HCT116 (cell line): Measurements from ENCODE around the gene ACOXL. TPM values are rescaled to one million over a fixed set of nuclear protein-coding genes. Genes with fewer than 3 reads are reported as not detected.

Experiments
- ATAC-seq: fragments of 200-7000 bp; cut with Tn5 transposase; 2 replicates; pipeline ENCODE4 v1.9.1; 2020; ENCODE audit warnings: mild to moderate bottlenecking, moderate library complexity
- BruUV-seq: library from RNA; stranded (reverse); fragments of 400-500 nt; replicated peaks from 2 replicates; lab custom pipeline; 2021; lab: Mats Ljungman, UMichigan
- CTCF ChIA-PET: fragments of 300-600 bp; sonication (Branson Sonifier 250); formaldehyde crosslinking; loops from one replicate; lab custom pipeline; 2021; ENCODE audit warnings: antibody characterized with exemption; lab: Charles Lee
- POLR2A ChIA-PET: fragments of 300-600, 350-600 bp; sonication (Branson Sonifier 250); formaldehyde crosslinking; loops from one replicate; lab custom pipeline; 2021; ENCODE audit warnings: antibody characterized with exemption; lab: Charles Lee
- RAD21 ChIA-PET, 2 experiments: fragments of 300-600 bp; sonication (Branson Sonifier 250); formaldehyde crosslinking; loops; one replicate each; lab custom pipeline; 2023; ENCODE audit warnings: low total read pairs in 2 of 2; ENCODE audit not compliant: uncharacterized antibody in 2 of 2, unreplicated experiment in 2 of 2, low non-redundant PET in 1 of 2; lab: Charles Lee
- DNase-seq: peaks from one replicate; pipeline ENCODE4 v3.0.0-alpha.2; 2010; ENCODE audit warnings: low read depth, low spot score
- H2AFZ ChIP-seq: fragments of 200-600 bp; shearing (Covaris generic), sonication (generic); 2 replicates; pipeline ENCODE4 v1.6.1; 2017; ENCODE audit warnings: low read depth, mixed run types, mixed read lengths, antibody characterized with exemption, low read length; ENCODE audit not compliant: poor library complexity, severe bottlenecking
- H3K27ac ChIP-seq: 2 replicates; pipeline ENCODE4 v1.5.1; 2012; ENCODE audit warnings: low read depth, low read length
- H3K27me3 ChIP-seq: fragments of 200-600 bp; sonication (generic); 2 replicates; pipeline ENCODE4 v1.6.1; 2016; ENCODE audit warnings: mixed run types, low read length, mixed read lengths; ENCODE audit not compliant: insufficient read depth
- H3K36me3 ChIP-seq, 2 experiments: fragments of 200-500 bp in 1 of 2; fragments of 200-600 bp in 1 of 2; sonication (Bioruptor generic) in 1 of 2; sonication (generic) in 1 of 2; 2 replicates each; pipeline versions ENCODE4 v1.5.1 to v1.6.1; 2014 to 2016; ENCODE audit warnings: low read length in 2 of 2, inconsistent platforms in 1 of 2, mixed read lengths in 1 of 2, mixed run types in 1 of 2; ENCODE audit not compliant: insufficient read depth in 2 of 2, control insufficient read depth in 1 of 2
- H3K4me1 ChIP-seq, 2 experiments: fragments of 200-600 bp in 1 of 2; sonication (generic) in 1 of 2; 2 replicates each; pipeline versions ENCODE4 v1.5.1 to v1.6.1; 2012 to 2017; ENCODE audit warnings: low read length in 2 of 2, inconsistent platforms in 1 of 2, mild to moderate bottlenecking in 1 of 2, mixed read lengths in 1 of 2, mixed run types in 1 of 2, moderate library complexity in 1 of 2; ENCODE audit not compliant: insufficient read depth in 2 of 2, control insufficient read depth in 1 of 2
- H3K4me2 ChIP-seq: fragments of 200-600 bp; sonication (generic); 2 replicates; pipeline ENCODE4 v1.6.1; 2017; ENCODE audit warnings: mixed run types, low read length, mixed read lengths
- H3K4me3 ChIP-seq, 2 experiments: fragments of 200-600 bp in 1 of 2; sonication (generic) in 1 of 2; replicated peaks in 1 of 2; 2 replicates each; pipeline ENCODE4 v1.5.1; 2011 to 2016; ENCODE audit warnings: low read length in 2 of 2, control low read depth in 1 of 2, low read depth in 1 of 2, mild to moderate bottlenecking in 1 of 2, mixed read lengths in 1 of 2, mixed run types in 1 of 2
- H3K79me2 ChIP-seq: fragments of 200-600 bp; sonication (generic); 2 replicates; pipeline ENCODE4 v1.6.1; 2017; ENCODE audit warnings: mild to moderate bottlenecking, mixed run types, low read length, moderate library complexity, mixed read lengths; ENCODE audit not compliant: insufficient read depth
- H3K9ac ChIP-seq: fragments of 200-600 bp; sonication (generic); 2 replicates; pipeline ENCODE4 v1.6.1; 2016; ENCODE audit warnings: low read length, mixed read lengths
- H3K9me2 ChIP-seq: fragments of 200-600 bp; sonication (generic), shearing (Covaris generic); 2 replicates; pipeline ENCODE4 v1.6.1; 2017; ENCODE audit warnings: mixed run types, mild to moderate bottlenecking, moderate library complexity; ENCODE audit not compliant: insufficient read depth
- H3K9me3 ChIP-seq, 2 experiments: fragments of 200-500 bp in 1 of 2; fragments of 200-600 bp in 1 of 2; sonication (Bioruptor generic) in 1 of 2; sonication (generic) in 1 of 2; 2 replicates each; pipeline ENCODE4 v1.6.1; 2014 to 2017; ENCODE audit warnings: low read length in 2 of 2, mixed read lengths in 2 of 2, inconsistent platforms in 1 of 2, low read depth in 1 of 2, mild to moderate bottlenecking in 1 of 2, mixed run types in 1 of 2, moderate library complexity in 1 of 2; ENCODE audit not compliant: control insufficient read depth in 1 of 2, insufficient read depth in 1 of 2
- H4K20me1 ChIP-seq: fragments of 200-600 bp; sonication (generic), shearing (Covaris generic); 2 replicates; pipeline ENCODE4 v1.6.1; 2017; ENCODE audit warnings: mixed run types, mild to moderate bottlenecking, moderate library complexity; ENCODE audit not compliant: insufficient read depth
- ATF3 ChIP-seq: IDR thresholded peaks from 2 replicates; pipeline ENCODE4 v1.6.1; 2012
- CBX3 ChIP-seq: IDR thresholded peaks from 2 replicates; pipeline ENCODE4 v1.6.1; 2012; ENCODE audit warnings: low read depth
- CEBPB ChIP-seq: IDR thresholded peaks from 2 replicates; pipeline ENCODE4 v1.6.1; 2012; ENCODE audit warnings: low read depth
- EGR1 ChIP-seq: IDR thresholded peaks from 2 replicates; pipeline ENCODE4 v1.6.1; 2012; ENCODE audit warnings: low read depth
- EZH2 ChIP-seq: fragments of 200-600 bp; sonication (generic); IDR thresholded peaks from 2 replicates; pipeline ENCODE4 v1.6.1; 2017; ENCODE audit warnings: antibody characterized with exemption, mixed run types
- FOSL1 ChIP-seq: IDR thresholded peaks from 2 replicates; pipeline ENCODE4 v1.6.1; 2012; ENCODE audit warnings: low read depth
- JUND ChIP-seq: IDR thresholded peaks from 2 replicates; pipeline ENCODE4 v1.6.1; 2012
- POLR2A ChIP-seq: IDR thresholded peaks from 2 replicates; pipeline ENCODE4 v1.7.0; 2011; ENCODE audit warnings: borderline replicate concordance; ENCODE audit not compliant: insufficient read depth, insufficient read length; ENCODE audit errors: extremely low read depth
- RAD21 ChIP-seq: IDR thresholded peaks from 2 replicates; pipeline ENCODE4 v1.6.1; 2012; ENCODE audit warnings: low read depth, mild to moderate bottlenecking
- REST ChIP-seq: IDR thresholded peaks from 2 replicates; pipeline ENCODE4 v1.6.1; 2012; ENCODE audit warnings: low read depth
- SIN3A ChIP-seq: IDR thresholded peaks from 2 replicates; pipeline ENCODE4 v1.6.1; 2012; ENCODE audit warnings: low read depth
- SP1 ChIP-seq: IDR thresholded peaks from 2 replicates; pipeline ENCODE4 v1.6.1; 2012; ENCODE audit warnings: low read depth
- SRF ChIP-seq: IDR thresholded peaks from 2 replicates; pipeline ENCODE4 v1.6.1; 2012; ENCODE audit warnings: low read depth
- TCF7L2 ChIP-seq: IDR thresholded peaks from 2 replicates; pipeline ENCODE4 v1.7.0; 2011; ENCODE audit warnings: borderline replicate concordance, inconsistent platforms; ENCODE audit not compliant: insufficient read depth, insufficient read length; ENCODE audit errors: extremely low read depth
- ZFX ChIP-seq: fragments of 450-650 bp; IDR thresholded peaks from 2 replicates; pipeline ENCODE4 v1.6.1; 2017
- intact Hi-C: fragments of 100-400 bp; cut with micrococcal nuclease; formaldehyde crosslinking; loops from 2 replicates; pipeline ENCODE4 v1.10.0; 2022
- total RNA-seq: library from RNA; stranded (reverse); gene quantifications from one replicate; pipeline ENCODE4 v1.2.1, GENCODE V29; 2021; ENCODE audit not compliant: unreplicated experiment

The ACOXL gene
- total RNA-seq, 1 experiment from 2014 or later, result 5.5 TPM

DNA sequence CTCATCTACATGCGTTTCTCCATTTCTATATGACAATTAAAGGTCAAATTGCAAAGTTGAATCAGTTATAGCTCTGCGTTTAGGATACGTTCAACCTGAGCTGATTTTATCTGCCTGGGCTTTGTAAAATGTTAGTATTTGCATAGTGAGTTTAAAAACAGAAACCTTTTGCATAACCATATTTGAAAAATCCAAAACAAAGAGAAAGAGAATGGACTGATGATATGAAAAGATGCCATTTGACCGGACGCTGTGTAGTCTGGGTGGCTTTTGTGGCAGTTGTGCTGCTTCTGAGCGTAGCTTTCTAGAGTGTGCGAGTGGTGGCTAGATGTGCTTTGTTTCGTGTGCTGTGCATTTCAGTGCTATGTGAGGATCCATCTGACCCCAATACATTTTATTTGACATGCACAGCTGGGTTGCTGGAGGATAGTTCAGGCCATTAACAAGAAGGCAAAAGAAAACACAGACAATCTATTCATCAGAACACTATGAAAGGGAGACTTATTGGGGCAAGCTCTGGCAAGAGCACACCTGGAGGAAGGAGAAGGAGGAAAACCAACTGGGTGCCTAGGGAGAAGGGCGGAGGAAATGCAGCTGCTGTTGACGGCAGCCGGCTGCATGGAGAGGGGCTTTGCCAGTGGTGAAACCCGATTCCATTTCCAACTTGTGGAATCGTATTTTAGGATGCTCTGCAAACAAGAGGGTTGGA, 126.8 kb downstream of the ACOXL start (continued):
- TF ChIP-seq REST (no peak), ATF3 (no peak), SIN3A (no peak), FOSL1 (no peak), TCF7L2 (no peak), POLR2A (no peak), SRF (no peak), CEBPB (no peak), ZFX (no peak), RAD21 (no peak)

- CTCF ChIA-PET, result no interaction called here
- Histone ChIP-seq H3K4me3 (no peak overlapping the region), H3K27me3 (no peaks in the 10 kb centered on the region), H4K20me1 (no peaks in the 10 kb centered on the region), H3K9me3 (no peaks in the 10 kb centered on the region), H3K27ac (no peak overlapping the region), H3K9ac (no peak overlapping the region), H3K9me2 (no peaks in the 10 kb centered on the region), H3K4me2 (no peak overlapping the region), H3K4me1 (no peaks in the 10 kb centered on the region; a peak in 1 of 4 replicates), H2AFZ (no peak overlapping the region), H3K36me3 (no peaks in the 10 kb centered on the region), H3K79me2 (no peaks in the 10 kb centered on the region)
- no TSS peak for BruUV-seq
- RAD21 ChIA-PET, result no interaction called here
- POLR2A ChIA-PET, result no interaction called here
- TF ChIP-seq CEBPB, result no peak
- no peak for TF ChIP-seq EZH2
- no peak for TF ChIP-seq JUND
- no peak for TF ChIP-seq SP1
- no peak for TF ChIP-seq CBX3
- TF ChIP-seq RAD21, result no peak
- TF ChIP-seq ZFX, result no peak
- TF ChIP-seq EGR1, result no peak
- ATAC-seq (no peak), DNase-seq (no peak)
- intact Hi-C loops, result no loop called here
Measured at GRCh38 chr2:110860630-110861029, 128.3 kb downstream of the ACOXL start.
